HFF-Myc (cell line): ENCODE results near the gene CDYL2.

Source experiments
- DNase-seq: peaks from one replicate; pipeline ENCODE4 v3.0.0-alpha.2; 2011; ENCODE audit warnings: low read depth; ENCODE audit errors: extremely low read depth
- H3K4me3 ChIP-seq: replicated peaks from 2 replicates; pipeline ENCODE4 v1.5.1; 2011; ENCODE audit warnings: low read depth, mild to moderate bottlenecking, control low read depth, low read length
- CTCF ChIP-seq: IDR thresholded peaks from 2 replicates; pipeline ENCODE4 v1.5.1; 2012; ENCODE audit warnings: mild to moderate bottlenecking, low read depth, low read length, control low read depth; ENCODE audit errors: missing control alignments

CDYL2 gene

GRCh38 chr16:80743273-80743672 lies 61.1 kb downstream of the CDYL2 start:
- H3K4me3 ChIP-seq = no peak overlapping the region
- DNase-seq = no peak
- TF ChIP-seq CTCF = no peak

- no peak for DNase-seq
- TF ChIP-seq CTCF = no peak
- no peak overlapping the region for H3K4me3 ChIP-seq
Measured at GRCh38 chr16:80742331-80742730, 62.1 kb downstream of the CDYL2 start.

GRCh38 chr16:80741724-80742123 lies 62.7 kb downstream of the CDYL2 start:
- H3K4me3 ChIP-seq = no peak overlapping the region
- no peak for DNase-seq
- TF ChIP-seq CTCF = no peak

- H3K4me3 ChIP-seq = no peak overlapping the region
- DNase-seq = no peak
- no peak for TF ChIP-seq CTCF
Measured at GRCh38 chr16:80739523-80739922, 64.9 kb downstream of the CDYL2 start.

GRCh38 chr16:80738521-80738920 lies 65.9 kb downstream of the CDYL2 start:
- no peak overlapping the region for H3K4me3 ChIP-seq
- DNase-seq = no peak
- no peak for TF ChIP-seq CTCF

- TF ChIP-seq CTCF = no peak
- DNase-seq = no peak
Measured at GRCh38 chr16:80735846-80736245, 68.6 kb downstream of the CDYL2 start.

GRCh38 chr16:80733407-80733806 lies 71.0 kb downstream of the CDYL2 start:
- TF ChIP-seq CTCF = no peak
- H3K4me3 ChIP-seq = no peak overlapping the region

More at GRCh38 chr16:80735846-80736245, 68.6 kb downstream of the CDYL2 start:
- H3K4me3 ChIP-seq = no peak overlapping the region

More at GRCh38 chr16:80733407-80733806, 71.0 kb downstream of the CDYL2 start:
- DNase-seq = no peak
